Neural cell (in vitro differentiated cells): ENCODE data around the gene LZTR1. TPM values are rescaled to one million over a fixed set of nuclear protein-coding genes. Genes with fewer than 3 reads are reported as not detected.

ENCODE experiments used
- H2AFZ ChIP-seq: fragments of 200-600, 300-800 bp; sonication (generic), shearing (Covaris generic); 2 replicates; pipeline ENCODE4 v1.6.0; 2014; ENCODE audit warnings: low read depth, mild to moderate bottlenecking, antibody characterized with exemption, low read length, moderate library complexity
- H3F3A ChIP-seq: fragments of 200-600 bp; shearing (Covaris generic); 2 replicates; pipeline ENCODE4 v1.6.1; 2016; ENCODE audit warnings: mild to moderate bottlenecking, moderate library complexity, mixed read lengths, antibody characterized with exemption, low read length; ENCODE audit not compliant: insufficient read depth, poor library complexity, severe bottlenecking
- H3K27ac ChIP-seq: fragments of 200-600, 300-800 bp; sonication (generic), shearing (Covaris generic); 2 replicates; pipeline ENCODE4 v1.5.1; 2014; ENCODE audit warnings: mild to moderate bottlenecking, low read length, moderate library complexity
- H3K27me3 ChIP-seq: fragments of 300-800, 200-600 bp; sonication (generic), shearing (Covaris generic); 2 replicates; pipeline ENCODE4 v1.6.0; 2014; ENCODE audit warnings: mild to moderate bottlenecking, low read depth, low read length, moderate library complexity; ENCODE audit not compliant: insufficient read depth
- H3K36me3 ChIP-seq: fragments of 300-800, 200-600 bp; sonication (generic), shearing (Covaris generic); 2 replicates; pipeline ENCODE4 v1.5.1; 2014; ENCODE audit warnings: mild to moderate bottlenecking, antibody characterized with exemption, low read length, moderate library complexity; ENCODE audit not compliant: insufficient read depth
- H3K4me2 ChIP-seq: fragments of 300-800, 200-600 bp; sonication (generic), shearing (Covaris generic); 2 replicates; pipeline ENCODE4 v1.6.0; 2014; ENCODE audit warnings: mild to moderate bottlenecking, low read length
- H3K4me3 ChIP-seq: fragments of 300-800, 200-600 bp; sonication (generic), shearing (Covaris generic); 2 replicates; pipeline ENCODE4 v1.5.1; 2014; ENCODE audit warnings: mild to moderate bottlenecking, low read length, moderate library complexity
- H3K79me2 ChIP-seq: fragments of 200-600 bp; shearing (Covaris generic); replicated peaks from 2 replicates; pipeline ENCODE4 v1.6.0; 2014; ENCODE audit warnings: mild to moderate bottlenecking, low read length, moderate library complexity; ENCODE audit not compliant: insufficient read depth
- H3K9ac ChIP-seq: fragments of 300-800, 200-600 bp; sonication (generic), shearing (Covaris generic); 2 replicates; pipeline ENCODE4 v1.6.1; 2016; ENCODE audit warnings: mild to moderate bottlenecking, low read length, mixed read lengths
- H3K9me2 ChIP-seq: fragments of 200-600 bp; shearing (Covaris generic); 2 replicates; pipeline ENCODE4 v1.6.1; 2016; ENCODE audit warnings: mild to moderate bottlenecking, low read length, mixed read lengths; ENCODE audit not compliant: insufficient read depth
- H3K9me3 ChIP-seq: fragments of 200-600, 300-800 bp; sonication (generic), shearing (Covaris generic); 2 replicates; pipeline ENCODE4 v1.6.1; 2016; ENCODE audit warnings: mild to moderate bottlenecking, mixed run types, low read length, moderate library complexity, mixed read lengths
- H4K20me1 ChIP-seq: fragments of 200-600 bp; shearing (Covaris generic); 2 replicates; pipeline ENCODE4 v1.6.1; 2016; ENCODE audit warnings: mild to moderate bottlenecking, mixed run types; ENCODE audit not compliant: insufficient read depth
- EP300 ChIP-seq: fragments of 450-650 bp; conservative IDR thresholded peaks from 2 replicates; pipeline ENCODE4 v1.6.1; 2014; ENCODE audit warnings: antibody characterized with exemption, mild to moderate bottlenecking, moderate library complexity; ENCODE audit not compliant: poor library complexity, severe bottlenecking
- EZH2 ChIP-seq: fragments of 200-600, 300-800 bp; shearing (Covaris generic), sonication (generic); IDR thresholded peaks from 2 replicates; pipeline ENCODE4 v1.6.1; 2014; ENCODE audit warnings: antibody characterized with exemption, low read length, borderline replicate concordance, mild to moderate bottlenecking; ENCODE audit not compliant: insufficient read depth, poor library complexity, severe bottlenecking
- MXI1 ChIP-seq: fragments of 450-650 bp; conservative IDR thresholded peaks from 2 replicates; pipeline ENCODE4 v1.6.1; 2014; ENCODE audit warnings: antibody characterized with exemption, mild to moderate bottlenecking; ENCODE audit not compliant: poor library complexity, severe bottlenecking
- POLR2AphosphoS5 ChIP-seq: IDR thresholded peaks from 2 replicates; pipeline ENCODE4 v1.6.1; 2012
- RAD21 ChIP-seq: fragments of 450-650 bp; conservative IDR thresholded peaks from 2 replicates; pipeline ENCODE4 v1.6.1; 2014; ENCODE audit warnings: antibody characterized with exemption, mild to moderate bottlenecking, moderate library complexity
- SMC3 ChIP-seq: fragments of 450-650 bp; conservative IDR thresholded peaks from 2 replicates; pipeline ENCODE4 v1.6.1; 2014; ENCODE audit warnings: antibody characterized with exemption, mild to moderate bottlenecking, moderate library complexity; ENCODE audit not compliant: poor library complexity
- TAF1 ChIP-seq: IDR thresholded peaks from 2 replicates; pipeline ENCODE4 v1.6.1; 2012; ENCODE audit warnings: low read depth
- polyA plus RNA-seq: library from polyadenylated mRNA; depleted of rRNA; stranded (reverse); fragments of >200 nt; gene quantifications from 2 replicates; pipeline ENCODE4 v1.2.3, GENCODE V29; 2014
- TF ChIP-seq, protein P1 (sequence below): IDR thresholded peaks from 2 replicates; pipeline ENCODE4 v1.6.1; 2012; ENCODE audit warnings: borderline replicate concordance
- TF ChIP-seq, protein P2 (sequence below): fragments of 450-650 bp; IDR thresholded peaks from 2 replicates; pipeline ENCODE4 v1.5.1; 2014; ENCODE audit warnings: antibody characterized with exemption, mild to moderate bottlenecking, moderate library complexity; ENCODE audit not compliant: poor library complexity, severe bottlenecking

The LZTR1 gene
- polyA plus RNA-seq, 1 donor from 2014 or later: 114 TPM

DNA sequence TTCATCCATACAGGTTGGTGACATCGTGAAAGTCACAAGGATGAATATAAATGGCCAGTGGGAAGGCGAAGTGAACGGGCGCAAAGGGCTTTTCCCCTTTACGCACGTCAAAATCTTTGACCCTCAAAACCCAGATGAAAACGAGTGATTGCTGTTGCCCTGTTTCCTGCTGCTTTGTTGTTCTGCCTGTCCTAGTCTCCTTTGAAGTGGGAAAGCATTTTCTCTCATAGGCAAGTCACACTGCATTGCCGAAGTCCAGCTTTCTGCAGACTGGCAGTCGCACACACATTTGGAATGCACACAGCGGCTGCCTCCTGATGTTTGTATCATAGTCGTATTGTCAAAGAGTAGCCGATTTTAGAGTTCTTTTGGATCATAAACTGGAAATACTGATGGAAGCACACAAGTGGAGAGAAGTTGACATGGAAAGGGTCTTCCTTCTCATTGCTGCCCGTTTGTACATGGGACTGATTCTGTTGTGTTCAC, 32.4 kb upstream of the LZTR1 start:
- no peaks in the 10 kb centered on the region for H4K20me1 ChIP-seq
- no peak overlapping the region for H3K4me3 ChIP-seq
- peaks cover 38% of the 10 kb centered on the region for H3K79me2 ChIP-seq
- no peaks in the 10 kb centered on the region for H3K9me3 ChIP-seq
- H3K9me2 ChIP-seq: no peaks in the 10 kb centered on the region
- no peaks in the 10 kb centered on the region for H3K27me3 ChIP-seq
- H3K36me3 ChIP-seq: peaks cover 18% of the 10 kb centered on the region
- no peak overlapping the region for H3K4me2 ChIP-seq
- H3F3A ChIP-seq: no peaks in the 10 kb centered on the region
- H2AFZ ChIP-seq: no peak overlapping the region
- H3K27ac ChIP-seq: no peak overlapping the region
- no peak overlapping the region for H3K9ac ChIP-seq
- TF ChIP-seq RAD21 (no peak), TAF1 (no peak), MXI1 (no peak), POLR2AphosphoS5 (no peak), EZH2 (no peak), SMC3 (no peak), EP300 (no peak)
- TF ChIP-seq, protein P1, sequence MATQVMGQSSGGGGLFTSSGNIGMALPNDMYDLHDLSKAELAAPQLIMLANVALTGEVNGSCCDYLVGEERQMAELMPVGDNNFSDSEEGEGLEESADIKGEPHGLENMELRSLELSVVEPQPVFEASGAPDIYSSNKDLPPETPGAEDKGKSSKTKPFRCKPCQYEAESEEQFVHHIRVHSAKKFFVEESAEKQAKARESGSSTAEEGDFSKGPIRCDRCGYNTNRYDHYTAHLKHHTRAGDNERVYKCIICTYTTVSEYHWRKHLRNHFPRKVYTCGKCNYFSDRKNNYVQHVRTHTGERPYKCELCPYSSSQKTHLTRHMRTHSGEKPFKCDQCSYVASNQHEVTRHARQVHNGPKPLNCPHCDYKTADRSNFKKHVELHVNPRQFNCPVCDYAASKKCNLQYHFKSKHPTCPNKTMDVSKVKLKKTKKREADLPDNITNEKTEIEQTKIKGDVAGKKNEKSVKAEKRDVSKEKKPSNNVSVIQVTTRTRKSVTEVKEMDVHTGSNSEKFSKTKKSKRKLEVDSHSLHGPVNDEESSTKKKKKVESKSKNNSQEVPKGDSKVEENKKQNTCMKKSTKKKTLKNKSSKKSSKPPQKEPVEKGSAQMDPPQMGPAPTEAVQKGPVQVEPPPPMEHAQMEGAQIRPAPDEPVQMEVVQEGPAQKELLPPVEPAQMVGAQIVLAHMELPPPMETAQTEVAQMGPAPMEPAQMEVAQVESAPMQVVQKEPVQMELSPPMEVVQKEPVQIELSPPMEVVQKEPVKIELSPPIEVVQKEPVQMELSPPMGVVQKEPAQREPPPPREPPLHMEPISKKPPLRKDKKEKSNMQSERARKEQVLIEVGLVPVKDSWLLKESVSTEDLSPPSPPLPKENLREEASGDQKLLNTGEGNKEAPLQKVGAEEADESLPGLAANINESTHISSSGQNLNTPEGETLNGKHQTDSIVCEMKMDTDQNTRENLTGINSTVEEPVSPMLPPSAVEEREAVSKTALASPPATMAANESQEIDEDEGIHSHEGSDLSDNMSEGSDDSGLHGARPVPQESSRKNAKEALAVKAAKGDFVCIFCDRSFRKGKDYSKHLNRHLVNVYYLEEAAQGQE: no peak
- TF ChIP-seq, protein P2, sequence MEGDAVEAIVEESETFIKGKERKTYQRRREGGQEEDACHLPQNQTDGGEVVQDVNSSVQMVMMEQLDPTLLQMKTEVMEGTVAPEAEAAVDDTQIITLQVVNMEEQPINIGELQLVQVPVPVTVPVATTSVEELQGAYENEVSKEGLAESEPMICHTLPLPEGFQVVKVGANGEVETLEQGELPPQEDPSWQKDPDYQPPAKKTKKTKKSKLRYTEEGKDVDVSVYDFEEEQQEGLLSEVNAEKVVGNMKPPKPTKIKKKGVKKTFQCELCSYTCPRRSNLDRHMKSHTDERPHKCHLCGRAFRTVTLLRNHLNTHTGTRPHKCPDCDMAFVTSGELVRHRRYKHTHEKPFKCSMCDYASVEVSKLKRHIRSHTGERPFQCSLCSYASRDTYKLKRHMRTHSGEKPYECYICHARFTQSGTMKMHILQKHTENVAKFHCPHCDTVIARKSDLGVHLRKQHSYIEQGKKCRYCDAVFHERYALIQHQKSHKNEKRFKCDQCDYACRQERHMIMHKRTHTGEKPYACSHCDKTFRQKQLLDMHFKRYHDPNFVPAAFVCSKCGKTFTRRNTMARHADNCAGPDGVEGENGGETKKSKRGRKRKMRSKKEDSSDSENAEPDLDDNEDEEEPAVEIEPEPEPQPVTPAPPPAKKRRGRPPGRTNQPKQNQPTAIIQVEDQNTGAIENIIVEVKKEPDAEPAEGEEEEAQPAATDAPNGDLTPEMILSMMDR: no peak

DNA sequence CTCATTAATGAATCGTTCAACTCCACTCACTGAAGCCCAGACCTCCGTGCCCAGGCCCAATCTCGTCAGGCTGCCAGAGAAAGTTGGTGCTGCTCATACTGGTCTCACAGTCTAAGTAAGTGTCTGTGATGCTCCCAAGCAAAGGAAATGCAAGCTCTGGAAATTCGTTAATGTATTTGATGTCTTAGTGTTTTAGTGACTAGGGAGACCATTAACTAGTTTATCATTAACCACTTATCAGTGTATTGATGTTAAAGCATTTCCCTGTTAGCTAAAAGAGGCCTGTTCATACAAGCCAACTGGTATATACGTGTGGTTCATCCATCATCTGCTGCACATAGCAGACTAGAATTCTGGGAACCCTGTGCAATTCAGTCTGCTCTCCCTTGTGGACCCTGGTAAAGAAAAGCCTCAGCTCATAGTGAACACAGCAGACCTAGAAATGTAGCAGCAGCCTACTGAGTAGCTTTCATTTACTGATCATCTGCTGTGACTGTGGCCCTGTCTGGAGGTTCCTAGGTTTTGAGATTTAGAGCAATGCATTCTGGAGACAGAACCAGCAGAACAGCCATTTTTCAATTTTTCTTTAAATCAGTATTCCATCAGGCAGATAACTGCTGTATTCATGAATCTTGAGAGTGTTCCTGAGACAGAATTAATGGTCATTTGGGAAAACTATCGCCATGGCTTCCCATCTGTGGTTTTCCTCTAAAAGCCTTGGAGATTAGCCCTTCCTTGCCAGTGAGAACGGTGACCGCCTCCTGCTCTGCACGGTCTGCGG, 30.8 kb upstream of the LZTR1 start:
- Histone ChIP-seq H3K9ac (no peak overlapping the region), H4K20me1 (no peaks in the 10 kb centered on the region), H3K4me2 (no peak overlapping the region), H3K27ac (no peak overlapping the region), H3K9me3 (no peaks in the 10 kb centered on the region), H3K9me2 (no peaks in the 10 kb centered on the region), H3K79me2 (peaks cover 24% of the 10 kb centered on the region), H2AFZ (no peak overlapping the region), H3K27me3 (peaks cover 2% of the 10 kb centered on the region), H3K4me3 (no peak overlapping the region), H3F3A (no peaks in the 10 kb centered on the region), H3K36me3 (peaks cover 18% of the 10 kb centered on the region)
- TF ChIP-seq, protein P1: no peak
